HG02870 (cell line): ENCODE data around the gene MRPS31.
"Not testable (repeated sequence)": the region's sequence is repeated elsewhere in the genome, so short reads cannot be mapped to it uniquely, and the experiment has no call there.

Source experiments
- ATAC-seq: cut with Tn5 transposase; IDR thresholded peaks from one replicate; pipeline ENCODE4 v1.9.1; 2021; ENCODE audit warnings: mild to moderate bottlenecking, moderate library complexity; ENCODE audit not compliant: unreplicated experiment

The MRPS31 gene

DNA sequence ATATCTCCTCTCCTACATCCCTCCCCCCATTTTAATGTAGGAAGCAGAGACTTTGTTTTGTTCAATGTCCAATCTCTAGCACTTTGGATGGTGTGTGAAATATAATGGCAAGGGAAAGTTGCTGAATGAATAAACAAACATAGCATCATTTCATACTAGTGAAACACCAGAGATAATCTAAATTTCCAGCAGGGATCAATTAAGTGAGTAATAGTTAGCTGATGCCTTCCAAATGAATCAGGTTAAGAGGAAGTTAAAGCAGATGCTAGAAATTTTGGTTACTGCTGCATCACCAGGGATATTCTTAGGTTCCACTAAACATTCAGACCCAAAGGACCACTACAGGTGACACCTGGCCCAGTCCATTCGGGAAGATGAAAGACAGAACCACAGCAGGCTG, 8.1 kb downstream of the MRPS31 start:
- no peak for ATAC-seq

DNA sequence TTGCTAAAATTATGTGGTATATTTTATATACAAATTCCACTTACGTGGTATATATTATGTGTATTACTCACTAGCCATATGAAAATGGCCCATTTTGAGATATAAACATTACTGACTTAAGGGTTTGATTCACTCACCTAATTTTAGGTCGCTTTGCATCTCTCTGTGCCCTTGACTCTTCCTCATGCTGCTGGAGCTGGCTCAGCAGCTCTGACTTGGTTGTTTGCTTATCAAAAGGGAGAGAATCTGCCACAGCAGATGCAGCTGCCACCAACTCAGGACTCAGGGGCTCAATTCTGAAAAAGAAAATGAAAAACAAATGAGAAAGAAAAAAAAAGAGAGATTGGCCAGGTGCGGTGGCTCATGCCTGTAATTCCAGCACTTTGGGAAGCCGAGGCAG, 12.2 kb downstream of the MRPS31 start:
- ATAC-seq = no peak

DNA sequence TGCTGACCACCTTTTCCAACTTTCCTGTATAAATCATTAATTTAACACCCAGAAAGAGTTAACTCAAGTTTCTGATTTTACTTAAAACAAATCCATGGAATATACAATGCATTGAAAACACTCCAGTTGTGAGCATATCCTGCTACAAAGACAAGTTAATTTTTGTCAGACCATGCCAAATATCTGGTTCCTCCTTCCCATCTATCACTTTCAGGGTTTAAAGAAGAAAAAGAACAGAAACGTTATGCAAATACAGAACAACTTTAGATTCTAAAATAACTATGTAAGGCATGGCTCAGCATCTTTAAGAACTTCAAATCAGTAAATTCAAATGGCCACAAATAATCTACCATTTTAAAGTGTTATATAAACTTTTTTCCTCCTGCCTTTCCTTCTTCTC, 14.9 kb downstream of the MRPS31 start:
- peak; percentile 61 for ATAC-seq

DNA sequence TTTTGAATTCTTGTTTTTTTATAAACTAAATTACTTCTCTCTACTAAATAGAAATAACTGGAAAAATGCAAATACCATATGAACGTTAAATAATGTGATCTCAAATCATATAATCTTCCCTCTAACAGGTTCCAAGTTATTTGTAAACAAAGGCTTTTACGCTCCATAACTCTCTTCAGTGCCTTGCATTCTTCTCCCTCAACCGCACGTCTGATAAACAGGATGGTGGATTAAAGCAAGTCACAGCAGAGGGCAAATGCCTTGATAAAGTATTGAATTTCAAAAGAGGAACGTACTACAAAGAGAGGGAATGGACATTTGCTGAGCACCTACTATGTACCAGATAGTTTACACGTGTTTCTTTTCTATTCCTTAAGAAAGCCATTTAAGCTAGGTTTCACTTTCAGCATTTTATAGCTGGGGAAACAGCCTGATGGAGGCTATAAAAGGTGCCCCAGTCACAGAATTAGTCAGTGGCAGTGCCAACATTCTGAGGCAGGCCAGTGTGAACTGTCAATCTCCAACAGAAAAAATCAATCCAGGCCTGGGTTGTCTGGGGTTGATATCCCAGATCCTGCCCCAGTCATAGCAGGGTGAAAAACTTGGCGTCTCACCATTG, 15.8 kb downstream of the MRPS31 start:
- ATAC-seq = no peak

DNA sequence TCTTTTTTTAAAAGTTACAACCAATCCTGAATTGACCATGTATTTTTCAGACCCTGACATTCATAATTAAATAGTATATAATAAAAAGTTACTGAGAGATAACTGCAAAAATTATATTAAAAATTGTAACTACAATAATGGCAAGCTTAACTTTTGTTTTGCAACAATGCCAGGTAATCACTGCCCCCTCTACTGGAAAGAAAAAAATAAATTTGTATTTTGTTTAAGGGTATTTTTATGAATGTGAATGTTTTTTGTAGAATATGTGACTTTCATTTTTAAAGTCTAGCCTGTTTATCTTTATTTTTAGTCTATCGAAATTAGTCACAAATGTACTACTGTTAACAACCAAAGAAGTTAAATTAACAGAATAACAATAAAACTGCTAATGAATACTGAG, 21.7 kb downstream of the MRPS31 start:
- ATAC-seq = no peak

DNA sequence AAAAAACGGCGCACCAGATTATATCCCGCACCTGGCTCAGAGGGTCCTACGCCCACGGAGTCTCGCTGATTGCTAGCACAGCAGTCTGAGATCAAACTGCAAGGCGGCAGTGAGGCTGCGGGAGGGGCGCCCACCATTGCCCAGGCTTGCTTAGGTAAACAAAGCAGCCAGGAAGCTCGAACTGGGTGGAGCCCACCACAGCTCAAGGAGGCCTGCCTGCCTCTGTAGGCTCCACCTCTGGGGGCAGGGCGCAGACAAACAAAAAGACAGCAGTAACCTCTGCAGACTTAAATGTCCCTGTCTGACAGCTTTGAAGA, 35.8 kb downstream of the MRPS31 start:
- ATAC-seq = not testable (repeated sequence)

DNA sequence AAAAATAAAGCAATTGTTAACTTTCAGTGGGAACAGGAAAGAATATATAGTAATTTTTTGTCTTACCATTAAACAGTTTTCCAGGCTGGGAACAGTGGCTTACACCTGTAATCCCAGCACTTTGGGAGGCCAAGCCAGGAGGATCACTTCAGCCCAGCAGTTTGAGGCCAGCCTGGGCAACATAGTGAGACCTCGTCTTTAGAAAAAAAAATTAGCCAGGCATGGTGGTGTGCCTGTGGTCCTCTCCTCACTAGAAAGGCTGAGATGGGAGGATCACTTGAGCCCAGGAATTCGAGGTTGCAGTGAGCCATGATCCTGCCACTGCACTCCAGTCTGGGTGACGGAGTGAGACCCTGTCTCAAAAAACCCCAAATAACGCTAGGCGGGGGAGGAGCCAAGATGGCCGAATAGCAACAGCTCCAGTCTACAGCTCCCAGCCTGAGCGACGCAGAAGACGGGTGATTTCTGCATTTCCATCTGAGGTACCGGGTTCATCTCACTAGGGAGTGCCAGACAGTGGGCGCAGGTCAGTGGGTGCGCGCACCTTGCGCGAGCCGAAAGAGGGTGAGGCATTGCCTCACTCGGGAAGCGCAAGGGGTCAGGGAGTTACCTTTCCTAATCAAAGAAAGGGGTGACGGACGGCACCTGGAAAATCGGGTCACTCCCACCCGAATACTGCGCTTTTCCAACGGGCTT, 36.3 kb downstream of the MRPS31 start:
- ATAC-seq = not testable (repeated sequence)

DNA sequence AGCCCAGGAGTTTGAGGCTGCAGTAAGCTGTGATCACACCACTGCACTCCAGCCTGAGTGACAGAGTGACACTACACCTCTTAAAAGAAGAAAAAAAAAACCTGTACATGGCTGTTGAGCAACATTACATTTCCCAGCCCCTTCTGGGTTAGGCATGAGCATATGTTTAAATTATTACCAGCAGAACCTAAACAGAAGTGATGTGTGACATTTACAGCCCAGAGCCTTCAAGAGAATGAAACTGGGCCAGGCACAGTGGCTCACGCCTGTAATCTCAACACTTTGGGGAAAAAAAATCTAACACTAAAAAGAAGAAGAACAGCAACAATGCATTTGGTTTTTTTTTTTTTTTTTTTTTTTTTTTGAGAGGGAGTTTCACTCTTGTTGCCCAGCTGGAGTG, 38.3 kb downstream of the MRPS31 start:
- no peak for ATAC-seq

DNA sequence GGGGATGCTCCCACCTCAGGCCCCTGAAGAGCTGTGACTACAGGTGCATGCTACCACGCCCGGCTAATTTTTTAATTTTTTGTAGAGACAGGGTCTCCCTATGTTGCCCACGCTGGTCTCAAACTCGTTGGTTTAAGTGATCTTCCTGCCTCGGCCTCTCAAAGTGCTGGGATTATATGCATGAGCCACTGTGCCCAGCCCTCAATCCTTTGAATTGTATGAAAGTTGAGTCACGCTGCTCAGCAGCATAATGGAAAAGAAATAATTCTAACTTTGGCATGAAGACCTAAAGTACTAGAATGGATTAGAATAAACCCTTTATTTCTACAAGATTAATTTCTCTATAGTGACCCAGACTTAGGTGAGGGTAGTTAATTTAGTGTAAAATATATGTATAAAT, 42.4 kb downstream of the MRPS31 start:
- no peak for ATAC-seq

DNA sequence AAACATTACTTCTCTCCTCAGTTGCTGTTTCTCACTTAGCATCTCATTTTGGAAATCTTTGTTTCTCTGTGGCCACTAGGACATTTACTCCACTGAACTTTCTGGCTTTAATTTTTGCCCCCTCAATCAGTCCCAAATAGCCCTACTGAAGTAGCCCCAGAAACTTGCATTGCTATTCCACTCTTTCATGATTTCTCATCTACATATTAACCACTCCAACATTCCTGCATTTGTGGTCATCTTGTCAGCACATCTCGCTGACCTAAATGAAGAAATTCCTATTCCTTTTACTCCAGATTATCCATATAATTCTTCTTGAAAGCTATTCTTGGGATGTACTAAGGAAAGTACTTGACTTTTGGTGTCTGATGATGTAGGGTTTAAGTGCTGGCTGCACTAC, 56.6 kb downstream of the MRPS31 start:
- ATAC-seq = not testable (repeated sequence)

DNA sequence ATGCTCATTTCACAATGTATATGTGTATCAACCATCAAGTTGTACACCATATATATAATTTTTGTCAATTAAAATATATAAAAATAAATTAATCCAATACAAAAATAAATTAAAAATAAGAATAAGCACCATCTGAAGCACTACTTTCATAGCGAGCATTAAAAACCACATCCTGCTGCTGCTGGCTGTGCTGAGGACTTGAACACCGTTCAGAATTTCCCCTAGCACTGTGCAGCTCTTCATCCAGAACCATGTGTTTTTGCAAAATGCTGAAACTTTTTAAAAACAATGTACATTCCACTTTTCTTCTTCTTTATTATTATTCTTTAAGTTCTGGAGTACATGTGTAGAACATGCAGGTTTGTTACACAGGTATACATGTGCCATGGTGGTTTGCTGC, 64.6 kb downstream of the MRPS31 start:
- no peak for ATAC-seq

DNA sequence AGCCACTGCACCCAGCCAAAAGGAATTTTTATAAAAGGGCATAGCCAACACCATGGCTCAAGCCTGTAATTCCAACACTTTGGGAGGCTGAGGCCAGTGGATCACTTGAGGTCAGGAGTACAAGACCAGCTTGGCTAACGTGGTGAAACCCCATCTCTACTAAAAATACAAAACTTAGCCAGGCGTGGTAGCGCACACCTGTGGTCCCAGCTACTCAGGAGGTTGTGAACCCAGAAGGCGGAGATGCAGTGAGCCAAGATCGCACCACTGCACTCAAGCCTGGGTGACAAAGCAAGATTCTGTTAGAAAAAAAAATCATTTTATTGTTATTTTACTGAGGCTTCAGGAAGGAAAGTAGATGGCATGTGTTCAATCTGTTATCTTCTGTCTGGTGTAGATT, 73.3 kb downstream of the MRPS31 start:
- ATAC-seq = peak; percentile 64

DNA sequence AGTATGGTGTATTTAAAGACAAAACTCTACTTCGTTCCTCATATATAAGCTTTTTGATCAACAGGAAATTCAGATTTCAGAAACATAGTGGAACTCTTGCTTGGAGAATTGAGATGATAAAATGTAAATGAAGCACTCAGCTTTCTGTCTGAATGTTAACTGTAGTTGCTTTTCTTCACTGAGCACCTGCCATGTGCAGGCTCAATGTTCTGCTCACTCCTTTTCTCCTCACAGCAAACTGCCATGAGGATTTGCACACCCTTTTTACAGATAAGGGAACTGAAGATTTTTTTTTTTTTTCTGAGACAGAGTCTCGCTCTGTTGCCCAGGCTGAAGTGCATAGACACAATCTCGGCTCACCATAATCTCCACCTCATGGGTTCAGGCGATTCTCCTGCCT, 76.6 kb downstream of the MRPS31 start:
- ATAC-seq = no peak

DNA sequence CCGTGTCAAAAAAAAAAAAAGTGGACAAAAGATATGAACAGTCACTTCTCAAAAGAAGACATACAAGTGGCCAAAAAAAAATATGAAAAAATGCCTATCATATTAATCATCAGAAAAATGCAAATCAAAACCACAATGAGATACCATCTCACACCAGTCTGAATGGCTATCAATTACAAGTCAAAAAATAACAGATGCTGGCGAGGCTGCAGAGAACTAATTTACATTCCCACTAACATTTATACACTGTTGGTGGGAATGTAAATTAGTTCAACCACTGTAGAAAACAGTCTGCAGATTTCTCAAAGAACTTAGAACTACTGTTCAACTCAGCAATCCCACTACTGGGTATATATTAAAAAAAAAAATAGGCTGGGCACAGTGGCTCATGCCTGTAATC, 78.0 kb downstream of the MRPS31 start:
- ATAC-seq = peak; percentile 41

DNA sequence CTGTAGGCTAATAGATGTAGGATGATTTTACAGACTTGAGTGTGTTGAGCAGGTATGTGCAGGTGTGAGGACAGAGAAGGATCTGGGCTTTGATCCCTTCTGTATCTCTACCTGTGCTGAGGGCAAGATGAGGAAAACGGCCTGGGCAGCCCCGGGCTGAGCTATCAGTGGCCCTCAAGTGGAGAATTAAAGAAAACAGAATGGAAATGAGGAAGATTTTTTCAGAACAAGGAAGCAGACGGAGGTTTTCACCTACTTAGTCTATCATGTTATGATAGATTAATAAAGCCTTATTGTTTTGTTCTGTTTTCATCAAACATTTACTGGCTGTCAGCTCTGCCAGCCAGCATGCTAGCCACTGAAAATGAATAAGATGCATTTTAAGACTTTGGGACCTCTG, 82.2 kb downstream of the MRPS31 start:
- ATAC-seq = no peak

DNA sequence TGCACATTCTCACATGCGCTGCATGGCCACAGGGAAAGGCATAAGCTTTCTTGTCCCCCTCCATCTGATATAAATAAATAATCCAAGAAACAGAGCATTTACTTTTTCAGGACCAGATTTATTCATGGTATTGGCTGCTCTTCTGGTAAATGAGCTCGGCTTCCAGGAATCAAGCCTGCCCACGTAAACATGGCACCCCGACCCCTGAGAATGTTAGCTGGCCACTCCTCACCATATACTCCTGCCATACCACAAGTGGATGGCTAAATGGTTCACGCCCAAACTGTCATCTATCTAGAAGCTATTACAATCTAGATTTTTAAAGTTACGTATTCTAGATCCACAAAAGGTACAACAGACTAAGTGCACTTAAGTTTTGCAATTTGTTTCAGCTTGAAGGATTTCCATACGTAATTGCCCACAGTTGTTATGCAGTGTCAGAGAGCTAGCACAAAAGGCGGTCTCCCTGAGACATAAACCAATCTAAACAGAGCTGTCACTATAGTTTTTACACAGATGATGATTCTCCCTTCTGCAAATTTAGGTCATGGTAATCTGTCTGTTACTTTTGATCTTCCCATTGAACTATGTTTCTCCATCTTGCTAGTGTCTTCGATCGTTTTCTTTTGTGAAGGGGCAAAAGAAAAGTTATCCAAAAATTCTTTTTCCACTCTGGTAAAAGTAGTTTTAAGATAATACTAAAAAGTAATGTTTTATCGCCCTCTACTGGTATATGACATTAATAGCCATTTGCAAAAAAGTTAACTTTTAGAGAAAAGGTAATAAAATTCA, 88.3 kb downstream of the MRPS31 start:
- ATAC-seq = no peak

DNA sequence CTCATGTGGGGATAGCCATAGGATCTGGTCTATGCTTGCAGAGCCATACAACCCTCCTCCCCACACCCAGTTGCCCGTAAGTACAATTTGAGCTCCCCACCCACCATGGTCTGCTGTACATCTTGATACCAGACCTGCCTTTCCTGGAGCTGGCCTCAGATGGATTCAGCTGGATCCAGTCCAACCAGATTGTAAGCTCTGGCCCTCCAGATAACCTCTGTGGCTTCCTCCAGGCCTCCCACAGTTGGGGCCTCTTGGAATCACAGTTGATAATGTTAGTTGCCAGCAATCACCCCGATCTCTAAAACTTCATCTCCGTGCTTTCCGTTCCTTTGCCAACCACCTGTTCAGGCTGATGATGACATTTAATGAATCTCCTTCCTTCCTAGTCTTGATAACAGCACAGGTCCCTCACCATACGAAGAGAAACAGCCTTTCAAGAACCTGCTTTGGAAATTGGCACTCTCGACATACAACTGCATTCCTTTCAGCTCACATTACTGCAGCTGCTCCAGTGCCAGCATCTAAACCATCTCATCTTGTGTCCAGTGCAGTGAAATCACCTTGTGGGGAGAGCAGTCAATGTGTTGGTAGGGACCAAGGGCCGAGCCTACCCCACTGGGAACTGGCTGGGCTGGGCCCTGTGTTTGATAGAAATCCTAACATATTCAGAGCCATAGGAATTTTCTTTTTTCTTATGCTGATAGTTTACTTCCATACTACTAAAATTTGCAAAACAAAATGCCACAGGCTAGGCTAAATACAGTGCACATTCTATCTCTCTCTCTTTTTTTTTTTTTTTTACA, 89.4 kb downstream of the MRPS31 start:
- no peak for ATAC-seq

DNA sequence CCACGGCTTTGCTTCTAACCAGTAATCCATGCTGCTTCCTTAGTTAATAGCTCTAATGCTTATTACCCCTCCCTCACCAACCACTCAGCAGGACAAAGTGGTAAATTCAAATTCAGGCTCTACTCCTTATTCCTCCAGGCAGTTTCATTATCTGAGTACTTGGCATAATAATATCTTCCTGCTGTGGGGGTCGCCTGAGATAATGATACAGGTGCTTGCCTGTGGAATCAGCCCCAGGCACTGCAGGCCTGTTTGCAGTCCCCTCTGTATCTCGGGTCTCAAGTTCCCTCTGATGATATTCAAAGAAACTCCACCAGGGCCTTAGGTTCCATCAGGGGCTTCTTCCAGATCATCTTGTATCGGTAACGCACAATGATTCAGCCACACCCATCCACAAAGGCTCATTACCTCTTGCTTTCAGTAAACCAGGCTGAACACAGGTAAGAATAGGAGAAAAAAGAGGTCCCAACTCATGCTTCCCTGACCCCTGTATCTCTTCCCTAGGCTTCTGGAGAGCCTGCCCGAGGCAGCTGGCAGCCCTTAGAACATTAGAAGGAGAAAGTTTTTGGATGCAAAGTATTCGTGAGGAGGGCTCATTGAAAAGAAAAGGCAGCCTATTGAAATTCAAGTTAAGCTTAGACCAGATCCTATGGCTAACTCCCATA, 90.2 kb downstream of the MRPS31 start:
- no peak for ATAC-seq

DNA sequence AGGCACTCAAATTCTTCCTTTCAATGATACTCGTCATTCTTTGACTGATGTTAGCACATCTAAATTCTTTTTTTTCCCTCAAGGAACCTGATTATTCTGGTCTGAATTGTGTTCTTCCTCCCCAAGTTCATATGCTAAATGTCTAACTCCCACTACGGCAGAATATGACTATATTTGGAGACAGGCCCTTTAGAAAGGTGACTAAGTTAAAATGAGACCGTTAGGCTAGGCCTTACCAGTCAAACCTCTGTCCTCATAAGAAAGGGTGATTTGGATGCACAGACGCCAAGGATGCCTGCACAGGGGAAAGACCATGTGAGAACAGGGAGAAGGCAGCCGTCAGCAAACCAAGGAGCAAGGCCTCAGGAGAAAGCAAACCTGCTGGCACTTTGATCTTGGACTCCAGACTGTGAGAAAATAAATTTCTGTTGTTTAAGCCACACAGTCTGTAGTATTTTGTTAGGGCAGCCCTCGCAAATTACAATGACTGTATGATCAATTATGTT, 91.5 kb downstream of the MRPS31 start:
- no peak for ATAC-seq
